Gastrocnemius medialis (tissue), 4 donors: ENCODE measurements around the gene ENOPH1. TPM values are rescaled to one million over a fixed set of nuclear protein-coding genes. Genes with fewer than 3 reads are reported as not detected.

Source experiments
- ATAC-seq, 2 donors: fragments of 150-250 bp; one replicate each; pipeline ENCODE4 v1.9.1; 2016
- DNase-seq, 2 donors: peaks; one replicate each; pipeline ENCODE4 v3.0.0-alpha.2; 2019
- H3K27ac ChIP-seq, 4 donors: fragments of 200-600 bp; sonication (generic); 1 replicate in 1 of 4; 2 replicates in 3 of 4; pipeline ENCODE4 v1.5.1; 2016 to 2018; ENCODE audit warnings: mild to moderate bottlenecking in 2 of 4, moderate library complexity in 1 of 4
- H3K27me3 ChIP-seq, 3 donors: fragments of 200-600 bp; sonication (generic) in 2 of 3; 1 replicate in 1 of 3; 2 replicates in 2 of 3; pipeline versions ENCODE4 v1.5.1 to v1.6.0; 2016 to 2019; ENCODE audit warnings: mild to moderate bottlenecking in 1 of 3, moderate library complexity in 1 of 3
- H3K36me3 ChIP-seq, 2 donors: fragments of 200-600 bp; sonication (generic) in 1 of 2; one replicate each; pipeline ENCODE4 v1.5.1; 2017 to 2018
- H3K4me1 ChIP-seq, 2 donors: fragments of 200-600 bp; sonication (generic) in 1 of 2; one replicate each; pipeline ENCODE4 v1.5.1; 2016 to 2017; ENCODE audit warnings: mild to moderate bottlenecking in 2 of 2
- H3K4me3 ChIP-seq, 4 donors: fragments of 200-600 bp; sonication (generic) in 3 of 4; 1 replicate in 1 of 4; 2 replicates in 3 of 4; pipeline ENCODE4 v1.5.1; 2016 to 2019; ENCODE audit warnings: mild to moderate bottlenecking in 2 of 4
- H3K9me3 ChIP-seq, 3 donors: fragments of 200-600 bp; sonication (generic) in 2 of 3; 1 replicate in 1 of 3; 2 replicates in 2 of 3; pipeline ENCODE4 v1.5.1; 2016 to 2019
- POLR2A ChIP-seq, 2 donors: fragments of 450-650 bp; IDR thresholded peaks; one replicate each; pipeline ENCODE4 v1.6.1; 2017; ENCODE audit warnings: antibody characterized with exemption in 2 of 2, mild to moderate bottlenecking in 2 of 2, moderate library complexity in 2 of 2
- in situ Hi-C, 4 donors: fragments of 200-750 bp; cut with MboI; loops; one replicate each; pipeline versions ENCODE4 v1.15.0 to v1.8.0; 2017; ENCODE audit warnings: low sequenced_read_pairs in 4 of 4
- intact Hi-C: fragments of 100-400 bp; cut with DNase I; formaldehyde crosslinking; loops from one replicate; pipeline ENCODE4 v1.15.1; 2023; ENCODE audit warnings: low total_unique reads
- total RNA-seq, 4 donors: library from RNA; depleted of rRNA; stranded (reverse); fragments of >200 nt; gene quantifications; one replicate each; pipeline versions ENCODE4 v1.1.0 to v1.2.3, GENCODE V29; 2016
- TF ChIP-seq, protein P1 (sequence below), 5 experiments: fragments of 450-650 bp in 3 of 5; fragments of 200-600 bp in 2 of 5; sonication (generic) in 2 of 5; IDR thresholded peaks in 4 of 5; conservative IDR thresholded peaks in 1 of 5; 1 replicate in 4 of 5; 2 replicates in 1 of 5; pipeline ENCODE4 v1.5.1; 2016 to 2019; ENCODE audit warnings: antibody characterized with exemption in 5 of 5, mild to moderate bottlenecking in 3 of 5, moderate library complexity in 3 of 5

Gene ENOPH1
- total RNA-seq, 4 donors from 2014 or later: 7.1 to 15.9 (median 14.8) TPM

DNA sequence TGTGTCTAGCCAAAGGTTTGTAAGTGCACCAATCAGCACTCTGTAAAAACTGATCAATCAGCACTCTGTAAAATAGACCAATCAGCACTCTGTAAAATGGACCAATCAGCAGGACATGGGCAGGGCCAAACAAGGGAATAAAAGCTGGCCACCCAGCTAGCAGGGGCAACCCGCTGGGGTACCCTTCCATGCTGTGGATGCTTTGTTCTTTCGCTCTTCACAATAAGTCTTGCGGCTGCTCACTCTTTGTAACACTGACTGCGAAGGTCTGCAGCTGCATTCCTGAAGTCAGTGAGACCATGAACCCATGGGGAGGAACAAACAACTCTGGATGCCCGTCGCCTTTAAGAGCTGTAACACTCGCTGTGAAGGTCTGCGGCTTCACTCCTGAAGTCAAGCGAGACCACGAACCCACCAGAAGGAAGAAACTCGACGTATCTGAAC is 14.4 kb upstream of the ENOPH1 start:
- in situ Hi-C loops (no loop called here), intact Hi-C loops (no loop called here)
- no peak for ATAC-seq
- TF ChIP-seq, protein P1, sequence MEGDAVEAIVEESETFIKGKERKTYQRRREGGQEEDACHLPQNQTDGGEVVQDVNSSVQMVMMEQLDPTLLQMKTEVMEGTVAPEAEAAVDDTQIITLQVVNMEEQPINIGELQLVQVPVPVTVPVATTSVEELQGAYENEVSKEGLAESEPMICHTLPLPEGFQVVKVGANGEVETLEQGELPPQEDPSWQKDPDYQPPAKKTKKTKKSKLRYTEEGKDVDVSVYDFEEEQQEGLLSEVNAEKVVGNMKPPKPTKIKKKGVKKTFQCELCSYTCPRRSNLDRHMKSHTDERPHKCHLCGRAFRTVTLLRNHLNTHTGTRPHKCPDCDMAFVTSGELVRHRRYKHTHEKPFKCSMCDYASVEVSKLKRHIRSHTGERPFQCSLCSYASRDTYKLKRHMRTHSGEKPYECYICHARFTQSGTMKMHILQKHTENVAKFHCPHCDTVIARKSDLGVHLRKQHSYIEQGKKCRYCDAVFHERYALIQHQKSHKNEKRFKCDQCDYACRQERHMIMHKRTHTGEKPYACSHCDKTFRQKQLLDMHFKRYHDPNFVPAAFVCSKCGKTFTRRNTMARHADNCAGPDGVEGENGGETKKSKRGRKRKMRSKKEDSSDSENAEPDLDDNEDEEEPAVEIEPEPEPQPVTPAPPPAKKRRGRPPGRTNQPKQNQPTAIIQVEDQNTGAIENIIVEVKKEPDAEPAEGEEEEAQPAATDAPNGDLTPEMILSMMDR (IDR thresholded peaks at IDR 0.05 in 4 of 5, conservative IDR thresholded peaks at IDR 0.05 in 1 of 5): no peak
- TF ChIP-seq POLR2A (IDR thresholded peaks at IDR 0.05): no peak
- Histone ChIP-seq H3K4me1 (no peaks in the 10 kb centered on the region), H3K4me3 (no peak overlapping the region), H3K9me3 (no peaks in the 10 kb centered on the region), H3K27me3 (no peaks in the 10 kb centered on the region), H3K27ac (no peak overlapping the region), H3K36me3 (no peaks in the 10 kb centered on the region)
- DNase-seq: no peak

GRCh38 chr4:82419451-82419850 is 10.9 kb upstream of the ENOPH1 start:
- no peak for TF ChIP-seq POLR2A (IDR thresholded peaks at IDR 0.05)
- Histone ChIP-seq H3K27me3 (no peaks in the 10 kb centered on the region), H3K36me3 (peaks cover 0 to 15% of the 10 kb centered on the region in 2 donors), H3K9me3 (no peaks in the 10 kb centered on the region), H3K27ac (no peak overlapping the region), H3K4me1 (no peaks in the 10 kb centered on the region), H3K4me3 (no peak overlapping the region)
- in situ Hi-C loops: no loop called here
- DNase-seq: no peak
- intact Hi-C loops: no loop called here
- ATAC-seq: no peak

- no peak for TF ChIP-seq POLR2A (IDR thresholded peaks at IDR 0.05)
- TF ChIP-seq, protein P1 (IDR thresholded peaks at IDR 0.05 in 4 of 5, conservative IDR thresholded peaks at IDR 0.05 in 1 of 5): no peak
- Histone ChIP-seq H3K4me1 (peaks cover 10% of the 10 kb centered on the region in 2 donors), H3K27ac (no peak overlapping the region), H3K27me3 (no peaks in the 10 kb centered on the region), H3K4me3 (no peak overlapping the region), H3K36me3 (peaks cover 0 to 40% of the 10 kb centered on the region in 2 donors), H3K9me3 (no peaks in the 10 kb centered on the region)
- peak in 1 of 2 donors; percentile 31 for ATAC-seq
- in situ Hi-C loops (loop anchor here in 1 of 4 donors (10.0 kb wide), 1 partner anchor 137 kb away; no protein-coding TSS in a partner anchor), intact Hi-C loops (loop anchor here (10.0 kb wide), 2 partner anchors 137 to 1033 kb away; partner anchors contain the start of genes HELQ and MRPS18C)
- no peak for DNase-seq
Observed at GRCh38 chr4:82421796-82422560, 8.4 kb upstream of the ENOPH1 start.

DNA sequence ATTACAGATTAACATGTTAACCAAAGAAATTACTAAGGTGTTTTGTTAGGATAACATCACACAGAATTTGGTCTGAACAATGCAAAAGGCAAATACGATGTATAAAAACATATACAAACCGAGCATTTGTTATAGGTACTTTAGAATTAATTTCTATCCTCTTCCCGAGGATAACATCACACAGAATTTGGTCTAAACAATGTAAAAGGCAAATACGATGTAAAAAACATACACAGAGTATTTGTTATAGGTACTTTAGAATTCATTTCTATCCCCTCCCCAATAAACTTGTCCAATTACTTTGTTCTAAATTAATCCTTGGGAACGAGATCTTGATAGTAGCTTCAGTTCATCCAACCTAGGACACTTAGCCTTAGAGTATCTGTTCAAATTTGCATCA is 7.8 kb upstream of the ENOPH1 start:
- Histone ChIP-seq H3K36me3 (peaks cover 0 to 44% of the 10 kb centered on the region in 2 donors), H3K9me3 (no peaks in the 10 kb centered on the region), H3K4me3 (no peak overlapping the region), H3K27ac (no peak overlapping the region), H3K27me3 (no peaks in the 10 kb centered on the region), H3K4me1 (peaks cover 17% of the 10 kb centered on the region in 2 donors)
- DNase-seq: no peak
- intact Hi-C loops (loop anchor here (10.0 kb wide), 2 partner anchors 138 to 1032 kb away; partner anchors contain the start of genes HELQ and MRPS18C), in situ Hi-C loops (loop anchor here in 1 of 4 donors (10.0 kb wide), 1 partner anchor 138 kb away; no protein-coding TSS in a partner anchor)
- TF ChIP-seq POLR2A (IDR thresholded peaks at IDR 0.05): no peak
- TF ChIP-seq, protein P1 (IDR thresholded peaks at IDR 0.05 in 4 of 5, conservative IDR thresholded peaks at IDR 0.05 in 1 of 5): no peak
- ATAC-seq: no peak
